Naive B cell (primary cell): Measurements from ENCODE around the gene PMAIP1. TPM values are rescaled to one million over a fixed set of nuclear protein-coding genes. Genes with fewer than 3 reads are reported as not detected.
"Not testable (repeated sequence)": the region's sequence is repeated elsewhere in the genome, so short reads cannot be mapped to it uniquely, and the experiment has no call there.

ENCODE experiments used
- ATAC-seq, 2 donors: fragments of 150-1000 bp; cut with Tn5 transposase; 2 replicates each; pipeline ENCODE4 v1.10.0; 2021; ENCODE audit warnings: low read depth in 2 of 2, mild to moderate bottlenecking in 2 of 2, moderate library complexity in 2 of 2
- DNase-seq: peaks from one replicate; pipeline ENCODE4 v3.0.0; 2022
- H3K27ac Mint-ChIP-seq, 6 donors: one replicate each; pipeline ENCODE4 v1.8.0; 2020 to 2022; ENCODE audit warnings: mild to moderate bottlenecking in 6 of 6, mixed read lengths in 6 of 6, moderate library complexity in 5 of 6, inconsistent platforms in 2 of 6
- H3K27me3 Mint-ChIP-seq, 3 donors: one replicate each; pipeline ENCODE4 v1.8.0; 2021 to 2022; ENCODE audit warnings: mixed read lengths in 3 of 3, mild to moderate bottlenecking in 1 of 3
- H3K36me3 Mint-ChIP-seq, 2 donors: one replicate each; pipeline ENCODE4 v1.8.0; 2020 to 2022; ENCODE audit warnings: mixed read lengths in 2 of 2, inconsistent platforms in 1 of 2, mild to moderate bottlenecking in 1 of 2
- H3K4me1 Mint-ChIP-seq, 3 donors: one replicate each; pipeline ENCODE4 v1.8.0; 2020 to 2022; ENCODE audit warnings: mixed read lengths in 3 of 3, inconsistent platforms in 1 of 3, mild to moderate bottlenecking in 1 of 3, moderate library complexity in 1 of 3
- H3K4me3 Mint-ChIP-seq, 8 donors: one replicate each; pipeline ENCODE4 v1.8.0; 2020 to 2022; ENCODE audit warnings: mild to moderate bottlenecking in 8 of 8, mixed read lengths in 8 of 8, moderate library complexity in 8 of 8, inconsistent platforms in 2 of 8
- H3K9me3 Mint-ChIP-seq, 7 donors: one replicate each; pipeline ENCODE4 v1.8.0; 2020 to 2022; ENCODE audit warnings: mixed read lengths in 7 of 7, mild to moderate bottlenecking in 5 of 7, inconsistent platforms in 2 of 7, moderate library complexity in 1 of 7
- polyA plus RNA-seq, 6 donors: library from polyadenylated mRNA; unstranded; fragments of 300-500 nt; fragmentation: Illumina TruSeq; gene quantifications; one replicate each; pipeline ENCODE4 v1.2.3, GENCODE V29; 2021; ENCODE audit warnings: low read depth in 6 of 6

Gene PMAIP1
- polyA plus RNA-seq: 100 to 1,000 TPM in 5 of 6 donors, 10 to 100 TPM in 1; 94.5 to 224 (median 158) TPM

DNA sequence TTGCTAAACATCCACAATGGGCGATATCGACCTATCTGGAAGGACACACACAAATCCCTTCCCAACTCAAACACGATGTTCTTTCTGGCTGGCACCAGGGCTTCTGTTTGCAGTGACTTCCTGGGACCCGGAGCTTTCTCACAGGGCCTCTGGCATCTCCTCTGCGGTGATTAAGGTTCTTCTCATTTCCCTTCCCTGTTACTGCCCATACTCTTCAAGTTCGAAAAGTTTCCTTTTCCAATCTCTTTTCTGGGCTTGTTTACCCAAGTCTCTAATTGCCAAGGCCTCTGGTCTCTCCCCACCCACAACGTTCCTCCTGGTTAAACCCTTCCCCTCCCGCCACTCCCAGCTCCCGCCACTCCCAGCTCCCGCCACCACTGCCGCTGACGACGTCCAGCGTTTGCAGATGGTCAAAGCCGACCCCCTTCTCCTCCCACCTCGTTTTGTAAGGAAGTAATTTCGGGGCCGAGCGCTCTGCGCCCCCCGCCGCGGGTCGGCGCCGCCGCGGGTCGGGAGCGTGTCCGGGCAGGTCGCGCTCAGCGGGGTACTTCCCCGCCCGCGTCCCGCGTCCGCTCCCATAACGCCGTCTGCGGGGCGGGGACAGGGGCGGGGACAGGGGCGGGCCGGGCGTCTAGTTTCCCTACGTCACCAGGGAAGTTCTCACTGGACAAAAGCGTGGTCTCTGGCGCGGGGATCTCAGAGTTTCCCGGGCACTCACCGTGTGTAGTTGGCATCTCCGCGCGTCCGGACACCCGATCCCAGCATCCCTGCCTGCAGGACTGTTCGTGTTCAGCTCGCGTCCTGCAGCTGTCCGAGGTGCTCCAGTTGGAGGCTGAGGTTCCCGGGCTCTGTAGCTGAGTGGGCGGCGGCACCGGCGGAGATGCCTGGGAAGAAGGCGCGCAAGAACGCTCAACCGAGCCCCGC, at the start of gene PMAIP1:
Gene PMAIP1 (plus strand): TSS at position 699 of the 924 bp plus-strand sequence. CDS start 182 bp downstream, at position 881.
- Mint-ChIP-seq H3K27ac (peak within 1 kb of the TSS; percentile 96 to 100 (median 99)), H3K9me3 (no peaks in the 10 kb centered on the region), H3K36me3 (peaks cover 0 to 11% of the 10 kb centered on the region in 2 donors), H3K27me3 (no peaks in the 10 kb centered on the region), H3K4me1 (peaks cover 38 to 44% (median 41%) of the 10 kb centered on the region in 3 donors), H3K4me3 (peak within 1 kb of the TSS; percentile 92 to 99 (median 98))
- ATAC-seq: peak; percentile 78 to 81
- peak; percentile 86 for DNase-seq

DNA sequence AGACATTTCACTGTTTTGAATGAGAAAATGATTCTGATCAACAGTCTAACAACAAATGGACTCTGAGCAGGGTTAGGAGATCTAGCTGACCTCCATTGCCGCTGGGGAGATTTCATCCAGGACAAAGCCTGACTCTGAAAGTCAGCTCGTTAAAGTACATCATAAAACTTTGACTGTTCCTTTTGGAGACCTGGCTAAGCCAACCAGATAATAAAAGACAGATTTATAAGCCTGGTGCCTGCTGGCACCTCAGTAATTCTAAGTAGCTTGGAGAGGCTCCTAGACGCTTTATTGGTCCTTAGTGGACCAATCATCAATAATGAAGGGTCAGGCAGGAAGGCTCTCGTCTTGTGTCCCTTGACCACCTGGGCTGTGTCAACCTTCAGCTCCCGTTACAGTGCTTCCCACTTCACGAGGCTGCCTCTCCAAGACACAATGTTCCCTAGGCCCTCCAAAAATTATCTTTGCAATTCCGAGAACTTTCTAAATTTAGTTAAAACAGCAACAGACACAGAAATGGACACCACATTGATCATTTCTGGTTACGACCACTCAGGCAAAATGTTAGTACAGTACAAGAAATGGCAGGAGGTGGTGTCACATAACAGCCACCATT, 47.9 kb upstream of the PMAIP1 start:
- Mint-ChIP-seq H3K27me3 (peaks cover 0 to 8% (median 0%) of the 10 kb centered on the region in 3 donors), H3K9me3 (peaks cover 0 to 4% (median 0%) of the 10 kb centered on the region in 7 donors), H3K27ac (peak overlapping the region in 2 of 6 donors; percentile 34 to 66), H3K36me3 (no peaks in the 10 kb centered on the region), H3K4me3 (no peak overlapping the region), H3K4me1 (peaks cover 29 to 54% (median 33%) of the 10 kb centered on the region in 3 donors)
- DNase-seq (no peak), ATAC-seq (no peak)

DNA sequence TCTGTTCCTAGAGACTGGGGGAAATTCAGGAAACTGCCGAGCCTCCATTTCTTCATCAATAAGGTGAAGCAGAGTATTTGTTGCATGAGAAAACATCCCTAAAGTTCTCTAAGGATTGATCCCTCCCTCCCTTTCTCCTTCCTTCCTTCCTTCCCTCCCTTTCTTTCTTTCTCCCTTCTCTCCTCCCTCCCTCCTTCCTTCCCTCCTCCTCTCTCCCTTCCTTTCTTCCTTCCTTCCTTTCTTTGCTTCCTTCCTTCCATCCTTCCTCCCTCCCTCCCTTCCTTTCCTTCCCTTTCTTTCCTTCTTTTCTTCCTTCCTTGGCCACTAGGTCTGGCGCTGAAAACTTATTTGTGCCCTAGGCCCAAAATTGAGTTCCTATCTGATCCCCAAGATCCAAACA, 47.2 kb upstream of the PMAIP1 start:
- H3K27ac Mint-ChIP-seq: peak overlapping the region in 1 of 6 donors; percentile 37
- ATAC-seq: no peak
- peaks cover 0 to 8% (median 3%) of the 10 kb centered on the region in 3 donors for H3K27me3 Mint-ChIP-seq
- no peak for DNase-seq
- peaks cover 0 to 4% (median 0%) of the 10 kb centered on the region in 7 donors for H3K9me3 Mint-ChIP-seq
- H3K36me3 Mint-ChIP-seq: no peaks in the 10 kb centered on the region
- peaks cover 22 to 48% (median 27%) of the 10 kb centered on the region in 3 donors for H3K4me1 Mint-ChIP-seq
- peak overlapping the region in 1 of 8 donors; percentile 11 for H3K4me3 Mint-ChIP-seq

DNA sequence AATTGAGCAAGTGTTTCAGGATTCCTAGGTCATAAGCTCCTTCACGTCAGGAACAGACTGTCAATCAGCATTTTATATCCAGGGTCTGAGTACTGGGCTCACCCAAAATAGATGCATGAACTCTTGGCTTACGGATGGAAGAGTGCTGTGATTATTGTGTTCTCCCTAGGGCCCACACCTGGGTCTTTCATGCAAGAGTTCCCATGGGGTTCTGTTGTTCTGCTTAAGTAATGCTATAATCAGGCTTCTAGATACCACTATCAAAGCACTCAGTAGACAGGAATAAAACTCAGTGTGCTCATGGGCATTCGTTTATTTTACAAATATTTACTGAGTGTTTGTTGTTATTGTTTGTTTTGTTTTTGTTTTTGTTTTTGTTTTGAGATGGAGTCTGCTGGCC, 46.4 kb upstream of the PMAIP1 start:
- Mint-ChIP-seq H3K4me1 (peaks cover 14 to 40% (median 18%) of the 10 kb centered on the region in 3 donors), H3K27ac (peak overlapping the region in 5 of 6 donors; percentile 12 to 60 (median 38)), H3K4me3 (peak overlapping the region in 1 of 8 donors; percentile 40), H3K27me3 (peaks cover 0 to 8% (median 6%) of the 10 kb centered on the region in 3 donors), H3K9me3 (peaks cover 0 to 4% (median 0%) of the 10 kb centered on the region in 7 donors), H3K36me3 (no peaks in the 10 kb centered on the region)
- ATAC-seq: peak; percentile 48 to 62
- DNase-seq: no peak

DNA sequence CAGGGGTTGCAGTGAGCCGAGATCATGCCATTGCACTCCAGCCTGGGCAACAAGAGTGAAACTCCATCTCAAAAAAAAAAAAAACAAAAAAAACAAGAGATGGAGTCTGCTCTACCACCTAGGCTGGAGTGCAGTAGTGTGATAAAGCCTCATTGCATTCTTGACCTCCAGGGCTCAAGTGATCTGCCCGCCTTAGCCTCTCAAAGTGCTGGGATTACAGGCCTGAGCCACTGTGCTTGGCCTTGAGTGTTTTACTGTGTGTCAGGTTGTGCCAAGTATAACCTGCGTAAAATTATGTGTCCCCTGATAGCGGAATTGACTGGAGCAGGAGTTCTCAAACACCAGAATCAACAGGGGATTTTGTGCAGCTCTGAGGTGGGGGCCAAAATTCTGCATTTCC, 45.8 kb upstream of the PMAIP1 start:
- H3K27me3 Mint-ChIP-seq, H3K36me3 Mint-ChIP-seq, DNase-seq, ATAC-seq, H3K9me3 Mint-ChIP-seq, H3K4me3 Mint-ChIP-seq: not testable (repeated sequence)
- peak overlapping the region in 2 of 6 donors; percentile 39 to 75 for H3K27ac Mint-ChIP-seq
- H3K4me1 Mint-ChIP-seq: peaks cover 14 to 37% (median 16%) of the 10 kb centered on the region in 3 donors

DNA sequence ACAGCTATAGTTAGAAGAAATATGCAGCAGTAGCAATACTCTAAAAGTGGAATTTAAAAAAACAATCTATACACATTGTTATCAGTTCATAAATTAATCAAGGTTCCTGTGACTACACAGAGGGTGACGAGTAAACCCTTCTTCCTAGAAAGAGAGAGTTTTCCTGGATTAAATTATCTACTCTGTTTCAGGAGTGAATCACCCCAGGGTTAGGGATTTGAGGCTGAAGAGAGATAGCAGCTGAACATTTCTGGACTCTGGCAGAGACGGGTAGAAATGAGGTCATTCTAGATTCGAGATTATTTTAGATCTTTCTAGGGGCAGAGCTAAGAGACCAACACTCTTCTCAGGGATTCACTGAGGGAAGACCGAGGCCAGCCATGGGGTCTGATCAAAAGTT, 38.8 kb upstream of the PMAIP1 start:
- DNase-seq: no peak
- Mint-ChIP-seq H3K4me3 (peak overlapping the region in 4 of 8 donors; percentile 15 to 47 (median 37)), H3K27ac (peak overlapping the region in 1 of 6 donors; percentile 56), H3K9me3 (peaks cover 0 to 13% (median 0%) of the 10 kb centered on the region in 7 donors), H3K27me3 (peaks cover 0 to 6% (median 0%) of the 10 kb centered on the region in 3 donors), H3K36me3 (no peaks in the 10 kb centered on the region), H3K4me1 (peaks cover 11 to 30% (median 23%) of the 10 kb centered on the region in 3 donors)
- no peak for ATAC-seq

DNA sequence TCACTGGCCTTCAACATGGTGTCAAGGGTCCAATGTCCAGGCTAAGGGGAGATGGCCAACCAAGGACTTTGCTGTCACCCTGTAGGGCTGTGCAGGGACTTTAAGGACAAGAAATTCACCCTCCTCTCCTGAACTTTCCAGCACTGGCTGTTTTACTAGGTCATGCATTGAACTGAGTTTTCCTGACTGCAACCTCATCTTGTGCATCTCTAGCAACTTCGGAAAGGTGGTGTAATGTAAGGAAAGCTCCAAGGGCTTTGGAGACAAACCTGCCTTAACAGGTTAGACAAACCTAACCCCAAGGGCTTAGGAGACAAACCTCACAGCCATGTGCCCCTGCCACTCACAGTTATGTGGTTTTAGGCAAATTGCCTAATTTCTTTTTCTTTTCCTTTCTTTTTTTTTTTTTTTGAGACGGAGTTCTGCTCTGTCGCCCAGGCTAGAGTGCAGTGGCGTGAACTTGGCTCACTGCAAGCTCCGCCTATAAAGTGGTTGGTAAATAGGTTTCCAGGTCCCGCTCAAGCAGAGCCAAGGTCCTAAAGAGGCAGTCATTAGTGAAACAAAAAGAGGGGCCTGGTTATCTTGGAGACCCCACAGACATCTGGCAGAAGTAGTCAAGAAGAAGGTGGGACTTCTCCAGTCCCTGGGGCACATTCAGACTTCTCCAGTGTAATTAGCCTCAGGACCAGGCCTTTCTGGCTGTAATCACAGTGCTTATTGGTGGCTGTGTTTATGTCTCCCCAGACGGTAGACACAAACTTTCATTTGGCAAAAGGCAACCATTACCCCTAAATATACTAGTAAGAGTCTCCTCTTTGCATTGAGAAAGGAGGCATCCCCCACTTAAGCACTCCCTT, 37.6 kb upstream of the PMAIP1 start:
- ATAC-seq (peak; percentile 82 to 83), DNase-seq (peak; percentile 37)
- peaks cover 11 to 30% (median 23%) of the 10 kb centered on the region in 3 donors for H3K4me1 Mint-ChIP-seq
- H3K4me3 Mint-ChIP-seq: peak overlapping the region in 5 of 8 donors; percentile 36 to 83 (median 58)
- no peaks in the 10 kb centered on the region for H3K36me3 Mint-ChIP-seq
- peaks cover 0 to 13% (median 0%) of the 10 kb centered on the region in 7 donors for H3K9me3 Mint-ChIP-seq
- H3K27ac Mint-ChIP-seq: peak overlapping the region; percentile 28 to 72 (median 53)
- peaks cover 0 to 6% (median 0%) of the 10 kb centered on the region in 3 donors for H3K27me3 Mint-ChIP-seq

DNA sequence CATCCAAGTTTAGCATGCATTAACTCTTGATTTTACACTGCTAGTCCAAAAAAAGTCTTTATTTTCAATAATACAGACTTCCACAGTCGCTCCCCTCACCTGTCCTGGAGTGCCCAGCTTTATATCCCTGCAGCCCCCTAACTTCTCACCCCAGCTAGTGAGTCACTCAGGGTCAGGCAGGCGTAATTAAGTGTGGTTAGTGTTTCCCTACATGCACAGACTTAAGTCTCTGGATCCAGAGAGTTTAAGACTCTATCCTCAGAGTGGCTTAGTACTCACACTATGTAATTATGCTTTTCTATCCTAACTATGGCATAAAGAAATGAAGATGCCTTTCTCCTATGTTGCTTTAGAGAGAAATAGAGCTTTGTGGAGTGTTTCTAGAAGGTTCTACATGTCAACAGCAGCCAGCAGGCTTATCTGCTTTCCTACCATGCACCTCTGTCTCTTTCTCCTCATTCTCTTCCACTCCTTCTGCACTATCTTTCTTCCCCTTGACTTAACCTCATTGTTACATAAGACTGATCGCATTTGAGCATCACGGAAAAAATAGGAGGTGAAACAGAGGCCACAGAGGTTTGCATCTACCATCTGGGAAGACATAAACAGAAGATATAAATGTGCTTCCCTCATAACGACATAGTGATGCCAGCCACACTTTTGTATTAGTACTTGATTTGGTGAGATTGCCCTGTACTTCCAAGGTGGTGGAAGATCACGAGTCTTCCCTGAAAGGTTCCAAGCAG, 34.4 kb upstream of the PMAIP1 start:
- Mint-ChIP-seq H3K27me3 (no peaks in the 10 kb centered on the region), H3K4me3 (no peak overlapping the region), H3K4me1 (peaks cover 7 to 27% (median 14%) of the 10 kb centered on the region in 3 donors), H3K27ac (peak overlapping the region in 2 of 6 donors; percentile 1 to 75), H3K36me3 (no peaks in the 10 kb centered on the region), H3K9me3 (peaks cover 0 to 11% (median 0%) of the 10 kb centered on the region in 7 donors)
- ATAC-seq (no peak), DNase-seq (no peak)

DNA sequence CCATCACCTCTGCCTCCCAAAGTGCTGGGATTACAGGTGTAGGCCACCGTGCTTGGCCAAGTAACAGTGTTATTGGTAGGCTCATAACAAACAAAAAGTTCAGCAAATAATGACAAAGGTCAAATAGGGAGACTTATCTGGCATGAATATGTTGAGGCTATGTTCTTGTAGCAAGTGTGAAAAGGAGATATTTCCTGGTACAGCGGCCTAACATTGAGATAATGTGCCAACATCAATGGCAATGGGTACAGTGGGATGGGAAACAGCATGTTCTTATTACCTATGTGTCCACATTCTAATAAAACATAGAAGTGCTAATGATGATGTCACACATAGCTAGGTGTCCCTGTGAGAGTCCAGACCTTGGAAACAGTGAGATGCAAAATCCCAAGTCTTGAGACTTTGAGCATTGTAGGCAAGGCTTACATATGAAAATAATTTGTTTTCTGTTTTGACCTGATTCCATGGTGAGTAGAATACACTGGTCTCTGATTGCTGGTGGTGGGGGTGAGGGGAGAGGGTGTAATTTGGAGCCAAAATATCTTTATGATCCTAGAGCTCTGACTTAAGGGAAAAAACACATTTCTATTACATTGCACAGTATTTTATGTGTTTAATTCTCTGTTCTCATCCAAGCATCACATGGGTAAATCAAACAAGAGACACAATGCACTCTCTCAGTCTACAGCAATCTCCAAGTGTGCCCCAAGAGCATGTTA, 33.1 kb upstream of the PMAIP1 start:
- Mint-ChIP-seq H3K4me3 (no peak overlapping the region), H3K27me3 (no peaks in the 10 kb centered on the region), H3K4me1 (peaks cover 7 to 17% (median 14%) of the 10 kb centered on the region in 3 donors), H3K36me3 (no peaks in the 10 kb centered on the region), H3K9me3 (peaks cover 0 to 7% (median 0%) of the 10 kb centered on the region in 7 donors), H3K27ac (no peak overlapping the region)
- DNase-seq (no peak), ATAC-seq (no peak)

DNA sequence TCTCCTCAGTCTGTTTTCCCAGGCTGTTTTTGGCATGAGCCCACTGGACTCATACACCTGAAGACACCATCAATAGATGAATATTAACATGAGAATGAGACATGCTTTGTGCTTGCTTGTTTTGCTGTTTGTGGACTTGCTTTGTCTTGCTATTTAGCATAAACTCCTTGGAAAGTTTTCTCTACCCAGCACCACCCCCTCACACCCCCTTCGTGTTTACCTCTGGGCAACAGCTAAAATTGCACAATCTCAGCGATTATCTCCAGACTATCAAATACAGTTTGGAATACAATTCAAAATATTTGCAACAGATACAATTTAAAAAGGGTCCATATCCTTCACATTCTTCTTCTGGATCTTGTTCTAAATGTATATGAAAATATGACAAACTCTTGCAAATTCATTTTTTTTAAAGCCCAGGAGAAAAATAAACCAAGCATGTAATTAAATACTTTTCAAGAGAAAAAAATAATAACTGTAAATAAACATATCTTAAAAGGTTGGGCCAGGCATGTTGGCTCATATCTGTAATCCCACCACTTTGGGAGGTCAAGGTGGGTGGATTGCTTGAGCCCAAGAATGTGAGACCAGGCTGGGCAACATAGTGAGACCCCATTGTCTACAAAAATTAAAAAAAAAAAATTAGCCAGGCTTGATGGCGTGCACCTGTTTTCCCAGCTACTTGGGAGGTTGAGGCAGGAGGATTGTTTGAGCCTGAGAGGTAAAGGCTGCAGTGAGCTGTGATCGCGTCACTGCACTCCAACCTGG, 32.3 kb upstream of the PMAIP1 start:
- Mint-ChIP-seq H3K4me3 (no peak overlapping the region), H3K27ac (no peak overlapping the region), H3K36me3 (no peaks in the 10 kb centered on the region), H3K4me1 (peaks cover 4 to 9% (median 7%) of the 10 kb centered on the region in 3 donors), H3K27me3 (no peaks in the 10 kb centered on the region), H3K9me3 (peaks cover 0 to 4% (median 0%) of the 10 kb centered on the region in 7 donors)
- ATAC-seq: no peak
- DNase-seq: no peak

DNA sequence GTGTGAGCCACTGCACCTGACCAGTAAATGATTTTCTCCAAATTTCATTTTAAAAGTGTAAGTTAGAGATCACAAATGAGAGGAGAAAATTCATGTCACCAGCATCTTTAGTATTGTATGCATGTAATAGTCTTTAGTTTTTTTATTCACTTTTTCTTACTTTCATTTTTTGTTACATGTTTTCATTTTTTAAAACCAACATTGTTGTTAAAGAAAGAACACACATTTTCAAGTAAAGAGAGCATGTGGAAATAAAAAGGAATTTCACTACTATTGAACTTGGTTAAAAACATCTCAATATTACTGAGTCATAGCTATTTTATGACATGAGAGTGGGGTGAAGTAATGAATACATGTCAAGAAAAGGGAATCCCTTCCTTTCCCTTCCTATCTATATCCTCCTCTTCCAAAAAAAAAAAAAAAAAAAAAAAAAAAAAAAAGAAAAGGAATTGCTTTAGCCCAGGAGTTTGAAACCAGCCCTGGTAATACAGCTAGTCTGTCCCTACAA, 29.1 kb upstream of the PMAIP1 start:
- Mint-ChIP-seq H3K36me3 (peaks cover 0 to 3% of the 10 kb centered on the region in 2 donors), H3K27ac (no peak overlapping the region), H3K4me1 (peaks cover 2 to 9% (median 4%) of the 10 kb centered on the region in 3 donors), H3K27me3 (no peaks in the 10 kb centered on the region), H3K4me3 (peak overlapping the region in 1 of 8 donors; percentile 12), H3K9me3 (no peaks in the 10 kb centered on the region)
- ATAC-seq (no peak), DNase-seq (no peak)
